Adrenal gland (tissue), 5 donors: ENCODE measurements around the gene UTP20.

ENCODE experiments used
- CTCF ChIP-seq, 6 experiments: fragments of 450-650 bp in 4 of 6; fragments of 200-600 bp in 2 of 6; sonication (generic) in 1 of 6; IDR thresholded peaks; 1 replicate in 5 of 6; 2 replicates in 1 of 6; pipeline versions ENCODE4 v1.5.1 to v1.8.0; 2016 to 2021; ENCODE audit warnings: antibody characterized with exemption in 6 of 6, mild to moderate bottlenecking in 2 of 6, moderate library complexity in 1 of 6
- POLR2A ChIP-seq, 2 donors: fragments of 450-650 bp; IDR thresholded peaks; one replicate each; pipeline ENCODE4 v1.6.1; 2017; ENCODE audit warnings: antibody characterized with exemption in 2 of 2, mild to moderate bottlenecking in 2 of 2, moderate library complexity in 1 of 2
- donor health status: DM: no; HTN: no; CAD: no.

GRCh38 chr12:101257357-101257756 is 22.5 kb upstream of the UTP20 start:
- no peak for TF ChIP-seq CTCF (IDR thresholded peaks at IDR 0.05)
- TF ChIP-seq POLR2A (IDR thresholded peaks at IDR 0.05), result no peak
